K562 (cell line): Measurements from ENCODE around the gene DNAJC8. TPM values are rescaled to one million over a fixed set of nuclear protein-coding genes. Genes with fewer than 3 reads are reported as not detected.

Experiments
- BRF1 ChIP-seq: IDR thresholded peaks from 3 replicates; pipeline ENCODE4 v1.6.1; 2011; ENCODE audit warnings: borderline replicate concordance, mild to moderate bottlenecking; ENCODE audit not compliant: insufficient read length; ENCODE audit errors: extremely low read depth
- GTF2B ChIP-seq: IDR thresholded peaks from 2 replicates; pipeline ENCODE4 v1.6.1; 2011; ENCODE audit not compliant: insufficient read length; ENCODE audit errors: extremely low read depth
- JUND ChIP-seq, 2 experiments: IDR thresholded peaks; 2 replicates in 1 of 2; 3 replicates in 1 of 2; pipeline ENCODE4 v1.6.1; 2011; ENCODE audit warnings: borderline replicate concordance in 2 of 2, low read depth in 2 of 2, low read length in 2 of 2, improper control_type of control experiment in 1 of 2, missing biosample characterization in 1 of 2, missing genetic modification characterization in 1 of 2, missing genetic modification reagents in 1 of 2
- KLF16 ChIP-seq: IDR thresholded peaks from 2 replicates; pipeline ENCODE4 v1.6.1; 2016; ENCODE audit warnings: antibody characterized with exemption
- L3MBTL2 ChIP-seq: fragments of 450-650 bp; IDR thresholded peaks from 2 replicates; pipeline ENCODE4 v1.6.1; 2016; ENCODE audit warnings: mild to moderate bottlenecking, moderate library complexity
- POLR2AphosphoS5 ChIP-seq: IDR thresholded peaks from 2 replicates; pipeline ENCODE4 v1.6.1; 2011; ENCODE audit warnings: mild to moderate bottlenecking, low read depth, low read length, moderate library complexity; ENCODE audit not compliant: control insufficient read depth, insufficient read depth
- RERE ChIP-seq: sonication (generic); formaldehyde crosslinking; IDR thresholded peaks from 2 replicates; pipeline ENCODE4 v1.8.0; 2023; ENCODE audit warnings: missing genetic modification reagents, mild to moderate bottlenecking, borderline replicate concordance
- TCF3 ChIP-seq: sonication (generic); formaldehyde crosslinking; IDR thresholded peaks from 2 replicates; pipeline ENCODE4 v1.4.0; 2020; ENCODE audit warnings: mild to moderate bottlenecking, missing genetic modification reagents
- TEAD4 ChIP-seq, 2 experiments: sonication (generic) in 1 of 2; formaldehyde crosslinking in 1 of 2; IDR thresholded peaks; 2 replicates each; pipeline versions ENCODE4 v1.6.1 to v1.8.0; 2012 to 2022; ENCODE audit warnings: borderline replicate concordance in 1 of 2, inconsistent platforms in 1 of 2, low read length in 1 of 2, mild to moderate bottlenecking in 1 of 2, missing genetic modification reagents in 1 of 2
- ZNF766 ChIP-seq: fragments of 200-800 bp; sonication (Bioruptor generic); conservative IDR thresholded peaks from 2 replicates; pipeline ENCODE4 v1.6.1; 2016; ENCODE audit warnings: missing genetic modification characterization, missing compliant biosample characterization
- polyA plus RNA-seq, 8 experiments: library from polyadenylated mRNA; depleted of rRNA in 4 of 8; stranded (reverse) in 5 of 8; unstranded in 3 of 8; fragments of >200 nt; fragmentation: Nextera tagmentation in 2 of 8; fragmentation: Illumina TruSeq in 1 of 8; extraction: Ambion mirVana in 2 of 8; extraction: Trizol in 1 of 8; gene quantifications; 2 replicates each; pipeline versions ENCODE4 v1.2.1 to v1.2.3, GENCODE V29; 2011 to 2014; ENCODE audit warnings: inconsistent platforms in 1 of 8, missing spikeins in 1 of 8
- total RNA-seq, 7 experiments: library from RNA; depleted of rRNA in 6 of 7; stranded (reverse); fragments of >200 nt in 6 of 7; fragmentation: Illumina TruSeq in 2 of 7; extraction: Trizol in 2 of 7; gene quantifications; 2 replicates each; pipeline versions ENCODE4 v1.2.1 to v1.2.3, GENCODE V29; 2011 to 2021; ENCODE audit warnings: low replicate concordance in 1 of 7
- TF ChIP-seq, protein P1 (sequence below): fragments of 450-650 bp; IDR thresholded peaks from 2 replicates; pipeline ENCODE4 v1.7.1; 2018; ENCODE audit warnings: mild to moderate bottlenecking, low read depth; ENCODE audit not compliant: partially characterized antibody
- TF ChIP-seq, protein P2 (sequence below): sonication (generic); formaldehyde crosslinking; IDR thresholded peaks from 2 replicates; pipeline ENCODE4 v1.8.0; 2022; ENCODE audit warnings: missing genetic modification reagents, mild to moderate bottlenecking, moderate library complexity, borderline replicate concordance
- TF ChIP-seq, protein P3 (sequence below): fragments of 250-450 bp; sonication (Bioruptor Pico); IDR thresholded peaks from 2 replicates; pipeline ENCODE4 v1.8.0; 2022; ENCODE audit warnings: inconsistent platforms, mild to moderate bottlenecking, moderate library complexity, borderline replicate concordance

Gene DNAJC8
- total and polyA plus RNA-seq, 9 of the 15 experiments (the other 6 are each of a cell fraction or from before 2014, with no cell fraction given), result 143 to 508 (median 209) TPM

DNA sequence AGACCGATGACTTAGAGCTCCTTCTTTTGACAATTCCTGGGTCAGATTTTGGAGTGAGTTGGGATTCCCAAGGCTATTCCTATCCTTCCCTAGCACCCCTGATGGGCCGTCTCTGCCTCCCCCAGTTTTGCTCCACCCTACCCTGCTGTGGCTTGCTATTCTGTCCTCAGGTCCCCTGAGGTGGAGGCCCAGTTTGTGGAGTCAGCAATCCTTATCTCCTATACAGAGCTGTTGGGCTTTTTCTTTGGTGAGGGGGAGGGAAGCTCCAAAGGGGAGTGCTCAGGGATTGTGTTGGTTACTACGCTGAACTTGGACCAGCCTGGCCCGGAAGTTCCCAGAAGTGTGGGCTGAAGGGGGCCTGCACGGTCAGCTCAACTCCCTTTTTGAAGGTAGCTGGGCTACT, 34.1 kb upstream of the DNAJC8 start (continued):
- no peak for TF ChIP-seq RERE
- peak; percentile 63 for TF ChIP-seq KLF16
- TF ChIP-seq, protein P1, sequence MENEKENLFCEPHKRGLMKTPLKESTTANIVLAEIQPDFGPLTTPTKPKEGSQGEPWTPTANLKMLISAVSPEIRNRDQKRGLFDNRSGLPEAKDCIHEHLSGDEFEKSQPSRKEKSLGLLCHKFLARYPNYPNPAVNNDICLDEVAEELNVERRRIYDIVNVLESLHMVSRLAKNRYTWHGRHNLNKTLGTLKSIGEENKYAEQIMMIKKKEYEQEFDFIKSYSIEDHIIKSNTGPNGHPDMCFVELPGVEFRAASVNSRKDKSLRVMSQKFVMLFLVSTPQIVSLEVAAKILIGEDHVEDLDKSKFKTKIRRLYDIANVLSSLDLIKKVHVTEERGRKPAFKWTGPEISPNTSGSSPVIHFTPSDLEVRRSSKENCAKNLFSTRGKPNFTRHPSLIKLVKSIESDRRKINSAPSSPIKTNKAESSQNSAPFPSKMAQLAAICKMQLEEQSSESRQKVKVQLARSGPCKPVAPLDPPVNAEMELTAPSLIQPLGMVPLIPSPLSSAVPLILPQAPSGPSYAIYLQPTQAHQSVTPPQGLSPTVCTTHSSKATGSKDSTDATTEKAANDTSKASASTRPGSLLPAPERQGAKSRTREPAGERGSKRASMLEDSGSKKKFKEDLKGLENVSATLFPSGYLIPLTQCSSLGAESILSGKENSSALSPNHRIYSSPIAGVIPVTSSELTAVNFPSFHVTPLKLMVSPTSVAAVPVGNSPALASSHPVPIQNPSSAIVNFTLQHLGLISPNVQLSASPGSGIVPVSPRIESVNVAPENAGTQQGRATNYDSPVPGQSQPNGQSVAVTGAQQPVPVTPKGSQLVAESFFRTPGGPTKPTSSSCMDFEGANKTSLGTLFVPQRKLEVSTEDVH, result no peak
- TF ChIP-seq L3MBTL2, result peak; percentile 42; the same call in 1 of the 2 replicates
- no peak for TF ChIP-seq GTF2B
- TF ChIP-seq POLR2AphosphoS5, result peak; percentile 75
- TF ChIP-seq TEAD4 (IDR thresholded peaks at IDR 0.05; ENCODE audit: low read length), result peak; percentile 57; the same call in 1 of the 2 replicates
- TF ChIP-seq TEAD4 (CRISPR knock-in tag; IDR thresholded peaks at IDR 0.05; ENCODE audit: borderline replicate concordance), result no peak
- peak; percentile 64 for TF ChIP-seq JUND (IDR thresholded peaks at IDR 0.05; ENCODE audit: borderline replicate concordance, low read depth, low read length)
- peak; percentile 76; the same call in 1 of the 3 replicates for TF ChIP-seq JUND (tag; IDR thresholded peaks at IDR 0.05; ENCODE audit: borderline replicate concordance, low read depth, low read length)
- TF ChIP-seq BRF1, result no peak
- TF ChIP-seq TCF3 (CRISPR knock-in tag), result peak; percentile 73
- TF ChIP-seq, protein P2, sequence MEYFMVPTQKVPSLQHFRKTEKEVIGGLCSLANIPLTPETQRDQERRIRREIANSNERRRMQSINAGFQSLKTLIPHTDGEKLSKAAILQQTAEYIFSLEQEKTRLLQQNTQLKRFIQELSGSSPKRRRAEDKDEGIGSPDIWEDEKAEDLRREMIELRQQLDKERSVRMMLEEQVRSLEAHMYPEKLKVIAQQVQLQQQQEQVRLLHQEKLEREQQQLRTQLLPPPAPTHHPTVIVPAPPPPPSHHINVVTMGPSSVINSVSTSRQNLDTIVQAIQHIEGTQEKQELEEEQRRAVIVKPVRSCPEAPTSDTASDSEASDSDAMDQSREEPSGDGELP, result peak; percentile 24; the same call in 1 of the 2 replicates
- no peak for TF ChIP-seq ZNF766 (CRISPR knock-in tag)
- TF ChIP-seq, protein P3, sequence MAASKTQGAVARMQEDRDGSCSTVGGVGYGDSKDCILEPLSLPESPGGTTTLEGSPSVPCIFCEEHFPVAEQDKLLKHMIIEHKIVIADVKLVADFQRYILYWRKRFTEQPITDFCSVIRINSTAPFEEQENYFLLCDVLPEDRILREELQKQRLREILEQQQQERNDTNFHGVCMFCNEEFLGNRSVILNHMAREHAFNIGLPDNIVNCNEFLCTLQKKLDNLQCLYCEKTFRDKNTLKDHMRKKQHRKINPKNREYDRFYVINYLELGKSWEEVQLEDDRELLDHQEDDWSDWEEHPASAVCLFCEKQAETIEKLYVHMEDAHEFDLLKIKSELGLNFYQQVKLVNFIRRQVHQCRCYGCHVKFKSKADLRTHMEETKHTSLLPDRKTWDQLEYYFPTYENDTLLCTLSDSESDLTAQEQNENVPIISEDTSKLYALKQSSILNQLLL (CRISPR knock-in tag), result no peak
